Activated CD8-positive, alpha-beta memory T cell treated with anti-CD3 and anti-CD28 coated beads for 4 hours (primary cell): ENCODE data around the gene EFHD2.
"Not testable (repeated sequence)": the region's sequence is repeated elsewhere in the genome, so short reads cannot be mapped to it uniquely, and the experiment has no call there.

Experiments
- DNase-seq, 2 donors: peaks; one replicate each; pipeline ENCODE4 v3.0.0-alpha.2; 2020; ENCODE audit warnings: low read depth in 2 of 2

Gene EFHD2, protein sequence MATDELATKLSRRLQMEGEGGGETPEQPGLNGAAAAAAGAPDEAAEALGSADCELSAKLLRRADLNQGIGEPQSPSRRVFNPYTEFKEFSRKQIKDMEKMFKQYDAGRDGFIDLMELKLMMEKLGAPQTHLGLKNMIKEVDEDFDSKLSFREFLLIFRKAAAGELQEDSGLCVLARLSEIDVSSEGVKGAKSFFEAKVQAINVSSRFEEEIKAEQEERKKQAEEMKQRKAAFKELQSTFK

GRCh38 chr1:15409388-15410222 lies at the start of gene EFHD2:
TSS of gene EFHD2 (plus strand) at chr1:15409888. CDS start at chr1:15409972, 84 bp downstream.
- peak; percentile 78 to 83 for DNase-seq

DNA sequence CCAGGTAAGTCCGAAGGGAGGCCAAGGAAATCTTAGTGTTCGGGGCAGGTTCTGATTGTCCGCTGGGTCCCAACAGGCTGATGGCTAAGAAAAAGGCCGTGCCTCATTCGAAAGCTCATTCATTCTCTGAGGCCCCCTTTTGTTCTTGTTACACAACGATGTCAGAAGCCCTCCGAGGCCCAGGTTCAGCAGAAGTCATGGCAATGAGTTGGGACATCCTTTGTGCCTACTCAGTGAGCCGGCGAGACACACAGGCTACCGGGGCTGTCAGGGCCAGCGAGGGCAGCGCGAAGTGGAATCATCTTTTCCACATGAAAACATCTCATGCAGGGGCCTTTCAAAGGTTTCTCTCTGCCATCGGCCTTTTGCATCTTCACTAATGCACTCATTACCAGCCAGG lies 49.0 kb upstream of the EFHD2 start:
- DNase-seq: no peak

- DNase-seq: no peak
Observed at GRCh38 chr1:15362096-15362736, 47.5 kb upstream of the EFHD2 start.

DNA sequence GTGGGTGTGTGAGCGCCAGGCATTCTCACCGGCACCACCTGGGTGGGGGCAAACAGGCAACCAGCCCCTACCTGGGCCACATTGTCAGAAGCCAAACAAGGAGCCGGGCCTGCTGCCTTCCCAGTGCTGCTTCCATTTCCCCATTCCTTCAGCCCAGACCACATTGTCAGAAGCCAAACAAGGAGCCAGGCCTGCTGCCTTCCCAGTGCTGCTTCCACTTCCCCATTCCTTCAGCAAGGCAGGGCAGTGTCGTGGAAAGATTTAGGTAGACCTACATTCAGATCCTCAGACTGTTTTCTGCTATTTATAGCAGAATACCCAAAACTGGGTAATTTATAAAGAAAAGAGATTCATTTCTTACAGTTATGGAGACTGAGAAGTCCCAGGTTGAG lies 47.0 kb upstream of the EFHD2 start:
- no peak for DNase-seq

- no peak for DNase-seq
Observed at GRCh38 chr1:15364740-15365139, 44.9 kb upstream of the EFHD2 start.

DNA sequence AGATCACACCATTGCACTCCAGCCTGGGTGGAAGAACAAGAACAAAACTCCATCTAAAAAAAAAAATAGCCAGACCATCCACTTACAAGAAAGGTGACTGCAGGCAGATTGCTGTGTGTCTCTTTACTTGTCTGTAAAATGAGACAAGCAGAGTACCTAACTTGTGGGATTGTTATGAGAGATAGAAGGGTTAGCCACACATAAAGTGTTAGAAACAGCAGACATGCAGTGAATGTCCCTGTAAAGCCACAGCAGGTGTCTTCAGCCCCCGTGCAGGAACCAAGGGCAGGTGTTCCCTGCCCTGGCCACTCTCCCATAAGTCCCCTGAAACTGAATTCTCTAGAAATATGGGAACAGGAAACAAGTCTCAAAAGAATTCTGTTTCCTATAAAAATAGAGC lies 40.8 kb upstream of the EFHD2 start:
- DNase-seq: no peak

- DNase-seq: no peak
Observed at GRCh38 chr1:15370268-15370667, 39.4 kb upstream of the EFHD2 start.

GRCh38 chr1:15370781-15371520 lies 38.7 kb upstream of the EFHD2 start:
- DNase-seq: no peak

DNA sequence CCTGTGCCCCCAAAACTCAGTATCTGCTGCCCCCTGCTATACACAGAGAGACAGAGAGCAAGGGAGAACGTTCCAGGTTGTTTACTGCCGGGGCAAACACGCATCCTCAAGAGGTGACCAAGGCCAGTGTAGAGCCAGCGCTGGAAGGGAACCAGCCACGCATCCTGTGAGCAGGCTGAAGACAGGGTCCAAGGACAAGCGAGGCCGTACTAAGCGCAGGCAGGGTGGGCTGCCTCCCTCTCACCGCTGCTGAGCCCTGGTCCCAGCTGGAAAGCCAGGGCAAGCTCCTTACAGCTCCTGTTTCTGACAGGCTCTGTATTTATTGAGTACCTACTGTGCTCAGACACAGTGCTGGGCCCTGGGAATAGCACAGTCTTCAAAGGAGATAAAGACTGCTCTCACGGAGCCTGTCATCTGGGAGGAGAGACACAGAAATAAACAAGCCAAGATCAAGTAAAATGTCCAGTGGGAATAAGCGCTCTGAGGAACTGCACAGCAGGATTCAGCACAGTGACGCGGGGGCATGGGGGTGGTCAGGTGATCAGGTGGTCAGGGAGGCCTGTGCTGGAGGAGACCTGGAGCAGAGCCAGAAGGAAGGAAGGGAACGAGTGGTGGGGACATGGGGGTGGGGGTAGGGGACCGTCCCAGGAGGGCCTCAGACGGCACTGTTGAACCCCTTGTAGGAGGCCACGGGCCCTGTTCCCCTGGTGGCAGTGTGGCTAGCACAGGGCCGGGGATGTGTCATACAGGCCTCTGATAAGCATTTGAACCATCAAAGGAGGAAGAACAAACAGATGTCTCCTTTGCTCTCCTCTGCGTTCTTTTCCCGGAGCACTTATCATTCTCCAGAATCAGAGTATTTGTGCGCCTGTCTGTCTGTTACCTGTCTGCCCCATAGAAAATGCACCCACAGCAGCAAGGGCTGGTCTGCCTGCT lies 37.8 kb upstream of the EFHD2 start:
- DNase-seq: no peak

GRCh38 chr1:15378729-15379128 lies 31.0 kb upstream of the EFHD2 start:
- no peak for DNase-seq

- not testable (repeated sequence) for DNase-seq
Observed at GRCh38 chr1:15379151-15379550, 30.5 kb upstream of the EFHD2 start.

GRCh38 chr1:15380601-15381508 lies 28.8 kb upstream of the EFHD2 start:
- DNase-seq: no peak

- no peak for DNase-seq
Observed at GRCh38 chr1:15381805-15382204, 27.9 kb upstream of the EFHD2 start.

GRCh38 chr1:15382601-15383518 lies 26.8 kb upstream of the EFHD2 start:
- DNase-seq: no peak

DNA sequence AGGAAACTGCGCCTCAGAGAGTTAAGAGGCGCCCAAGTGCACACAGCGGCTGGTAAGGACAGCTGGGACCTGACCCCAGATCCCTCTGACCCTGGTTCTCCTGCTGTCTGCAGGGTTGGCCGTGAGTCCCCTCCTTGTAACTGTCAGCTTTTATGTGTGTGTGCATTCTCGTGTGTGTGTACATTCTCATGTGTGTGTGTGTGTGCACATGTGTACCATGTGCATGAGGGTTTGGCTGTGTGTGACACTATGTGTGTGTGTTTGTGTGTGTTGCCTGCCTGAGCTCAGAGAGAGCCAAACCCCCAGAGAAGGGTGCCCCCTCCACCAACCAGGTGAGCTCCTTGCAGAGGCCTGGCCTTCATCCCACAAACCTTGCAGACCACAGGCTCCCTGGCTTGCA lies 25.9 kb upstream of the EFHD2 start:
- DNase-seq: no peak

- no peak for DNase-seq
Observed at GRCh38 chr1:15384301-15384901, 25.3 kb upstream of the EFHD2 start.

- no peak for DNase-seq
Observed at GRCh38 chr1:15385420-15385819, 24.3 kb upstream of the EFHD2 start.

GRCh38 chr1:15386164-15386749 lies 23.4 kb upstream of the EFHD2 start:
- no peak for DNase-seq
